ENCODE measurements around the gene F7. TPM values are rescaled to one million over a fixed set of nuclear protein-coding genes. Genes with fewer than 3 reads are reported as not detected.

The F7 gene
- total and polyA plus RNA-seq, 2 donors (not counting 1 experiment from before 2014, with no cell fraction given) = not detected

GRCh38 chr13:113120300-113121182 is 14.9 kb downstream of the F7 start:
- CTCF ChIA-PET = no interaction called here
- no peak overlapping the region for H3K4me3 Mint-ChIP-seq
- no peaks in the 10 kb centered on the region for H3K9me3 Mint-ChIP-seq (ENCODE audit: insufficient read depth)
- Histone ChIP-seq H3K9me3 (ENCODE audit: control extremely low read depth in 1 of 3, control insufficient read depth in 2 of 3, insufficient read depth in 1 of 3, low read length in 2 of 3) (no peaks in the 10 kb centered on the region), H3K36me3 (replicated peaks in 1 of 2; ENCODE audit: control extremely low read depth in 1 of 2, control insufficient read depth in 1 of 2, extremely low read depth in 1 of 2, insufficient read depth in 2 of 2, low read length in 1 of 2) (no peaks in the 10 kb centered on the region), H3K4me3 (ENCODE audit: control extremely low read depth in 1 of 5, extremely low read depth in 1 of 5, insufficient read depth in 1 of 5, low read depth in 2 of 5, low read length in 4 of 5) (no peak overlapping the region), H3K27me3 (replicated peaks in 1 of 4; ENCODE audit: control extremely low read depth in 1 of 4, control insufficient read depth in 3 of 4, insufficient read depth in 4 of 4, low read length in 3 of 4) (no peaks in the 10 kb centered on the region), H3K27ac (ENCODE audit: low read length in 2 of 2) (no peak overlapping the region), H3K79me2 (ENCODE audit: control insufficient read depth, insufficient read depth, low read length) (no peaks in the 10 kb centered on the region), H2AFZ (ENCODE audit: insufficient read depth, low read depth, low read length, poor library complexity, severe bottlenecking) (no peak overlapping the region), H3K4me1 (ENCODE audit: control insufficient read depth in 2 of 2, insufficient read depth in 2 of 2, low read length in 2 of 2) (no peaks in the 10 kb centered on the region), H4K20me1 (ENCODE audit: control insufficient read depth, insufficient read depth, low read length, poor library complexity, severe bottlenecking) (no peaks in the 10 kb centered on the region), H3K9ac (ENCODE audit: low read length) (no peak overlapping the region), H3K4me2 (replicated peaks; ENCODE audit: low read depth, low read length, poor library complexity, severe bottlenecking) (no peak overlapping the region)
- POLR2A ChIA-PET = no interaction called here
- ATAC-seq (ENCODE audit: low read depth) = no peak
- H3K27ac Mint-ChIP-seq = no peak overlapping the region
- H3K27me3 Mint-ChIP-seq = peaks cover 4% of the 10 kb centered on the region
- TF ChIP-seq EZH2 (IDR thresholded peaks at IDR 0.05; ENCODE audit: borderline replicate concordance, insufficient read depth, low read depth, low read length, poor library complexity, severe bottlenecking) (no peak), CTCF (IDR thresholded peaks at IDR 0.05) (no peak)
- DNase-seq = no peak
- intact Hi-C loops (cut with micrococcal nuclease) = no loop called here
- no peaks in the 10 kb centered on the region for H3K4me1 Mint-ChIP-seq
- 88% methylated on average over 18 of the region's 19 CpGs for WGBS (ENCODE audit: insufficient coverage)

GRCh38 chr13:113121183-113121927 is 15.8 kb downstream of the F7 start:
- no peak overlapping the region for H3K4me2 ChIP-seq (replicated peaks; ENCODE audit: low read depth, low read length, poor library complexity, severe bottlenecking)
- Mint-ChIP-seq H3K4me1 (no peaks in the 10 kb centered on the region), H3K4me3 (no peak overlapping the region), H3K27ac (no peak overlapping the region), H3K27me3 (peaks cover 6% of the 10 kb centered on the region), H3K9me3 (ENCODE audit: insufficient read depth) (no peaks in the 10 kb centered on the region)
- no peaks in the 10 kb centered on the region for H3K36me3 ChIP-seq (replicated peaks in 1 of 2; ENCODE audit: control extremely low read depth in 1 of 2, control insufficient read depth in 1 of 2, extremely low read depth in 1 of 2, insufficient read depth in 2 of 2, low read length in 1 of 2)
- WGBS (ENCODE audit: insufficient coverage) = 90% methylated on average over 24 of the region's 24 CpGs
- H4K20me1 ChIP-seq (ENCODE audit: control insufficient read depth, insufficient read depth, low read length, poor library complexity, severe bottlenecking) = no peaks in the 10 kb centered on the region
- H3K27me3 ChIP-seq (replicated peaks in 1 of 4; ENCODE audit: control extremely low read depth in 1 of 4, control insufficient read depth in 3 of 4, insufficient read depth in 4 of 4, low read length in 3 of 4) = no peaks in the 10 kb centered on the region
- DNase-seq (no peak), ATAC-seq (ENCODE audit: low read depth) (no peak)
- H3K79me2 ChIP-seq (ENCODE audit: control insufficient read depth, insufficient read depth, low read length) = no peaks in the 10 kb centered on the region
- H3K4me1 ChIP-seq (ENCODE audit: control insufficient read depth in 2 of 2, insufficient read depth in 2 of 2, low read length in 2 of 2) = no peaks in the 10 kb centered on the region
- TF ChIP-seq EZH2 (IDR thresholded peaks at IDR 0.05; ENCODE audit: borderline replicate concordance, insufficient read depth, low read depth, low read length, poor library complexity, severe bottlenecking) = no peak
- TF ChIP-seq CTCF (IDR thresholded peaks at IDR 0.05) = no peak
- no peak overlapping the region for H3K27ac ChIP-seq (ENCODE audit: low read length in 2 of 2)
- intact Hi-C loops (cut with micrococcal nuclease) = no loop called here
- H2AFZ ChIP-seq (ENCODE audit: insufficient read depth, low read depth, low read length, poor library complexity, severe bottlenecking) = no peak overlapping the region
- no peaks in the 10 kb centered on the region for H3K9me3 ChIP-seq (ENCODE audit: control extremely low read depth in 1 of 3, control insufficient read depth in 2 of 3, insufficient read depth in 1 of 3, low read length in 2 of 3)
- CTCF ChIA-PET = no interaction called here
- no peak overlapping the region for H3K9ac ChIP-seq (ENCODE audit: low read length)
- POLR2A ChIA-PET = no interaction called here
- no peak overlapping the region for H3K4me3 ChIP-seq (ENCODE audit: control extremely low read depth in 1 of 5, extremely low read depth in 1 of 5, insufficient read depth in 1 of 5, low read depth in 2 of 5, low read length in 4 of 5)

Measured in B cell (primary cell).